ENCODE data around the gene BORCS5. TPM values are rescaled to one million over a fixed set of nuclear protein-coding genes. Genes with fewer than 3 reads are reported as not detected.

The BORCS5 gene
- total RNA-seq, 1 experiment from 2014 or later, result 17.7 TPM

- no peaks in the 10 kb centered on the region for H3K27me3 ChIP-seq (replicated peaks; ENCODE audit: insufficient read depth, low read depth, low read length, poor library complexity)
- H3K9me3 ChIP-seq (ENCODE audit: low read depth, low read length, poor library complexity, severe bottlenecking), result no peaks in the 10 kb centered on the region
- CTCF ChIA-PET, result no interaction called here
- no TSS peak for BruUV-seq (replicated peaks)
- POLR2A ChIA-PET (ENCODE audit: low non-redundant PET), result no interaction called here
- peaks cover 21% of the 10 kb centered on the region for H3K4me1 ChIP-seq (ENCODE audit: insufficient read depth, low read length, poor library complexity, severe bottlenecking)
- DNase-seq (ENCODE audit: low spot score), result no peak
- no peak overlapping the region for H3K4me3 ChIP-seq (ENCODE audit: low read depth, low read length, poor library complexity, severe bottlenecking)
- TF ChIP-seq EZH2 (IDR thresholded peaks at IDR 0.05; ENCODE audit: borderline replicate concordance, low read depth, low read length, poor library complexity, severe bottlenecking), result no peak
- TF ChIP-seq CTCF (conservative IDR thresholded peaks at IDR 0.05; ENCODE audit: low read depth, low read length), result no peak
- H3K36me3 ChIP-seq (ENCODE audit: insufficient read depth, low read length, poor library complexity, severe bottlenecking), result no peaks in the 10 kb centered on the region
- intact Hi-C loops (cut with micrococcal nuclease; ENCODE audit: unreplicated experiment), result no loop called here
- H3K27ac ChIP-seq (ENCODE audit: low read depth, low read length, poor library complexity, severe bottlenecking), result no peak overlapping the region
These were observed 20.4 kb upstream of the BORCS5 start for GRCh38 chr12:12336511-12336910.

- intact Hi-C loops (cut with micrococcal nuclease; ENCODE audit: unreplicated experiment), result no loop called here
- no peaks in the 10 kb centered on the region for H3K27me3 ChIP-seq (replicated peaks; ENCODE audit: insufficient read depth, low read depth, low read length, poor library complexity)
- H3K27ac ChIP-seq (ENCODE audit: low read depth, low read length, poor library complexity, severe bottlenecking), result no peak overlapping the region
- ChIA-PET CTCF (no interaction called here), POLR2A (ENCODE audit: low non-redundant PET) (no interaction called here)
- TF ChIP-seq EZH2 (IDR thresholded peaks at IDR 0.05; ENCODE audit: borderline replicate concordance, low read depth, low read length, poor library complexity, severe bottlenecking), result no peak
- no peak for TF ChIP-seq CTCF (conservative IDR thresholded peaks at IDR 0.05; ENCODE audit: low read depth, low read length)
- no TSS peak for BruUV-seq (replicated peaks)
- no peaks in the 10 kb centered on the region for H3K9me3 ChIP-seq (ENCODE audit: low read depth, low read length, poor library complexity, severe bottlenecking)
- H3K4me3 ChIP-seq (ENCODE audit: low read depth, low read length, poor library complexity, severe bottlenecking), result no peak overlapping the region
- no peaks in the 10 kb centered on the region for H3K36me3 ChIP-seq (ENCODE audit: insufficient read depth, low read length, poor library complexity, severe bottlenecking)
- no peak for DNase-seq (ENCODE audit: low spot score)
- peaks cover 12% of the 10 kb centered on the region for H3K4me1 ChIP-seq (ENCODE audit: insufficient read depth, low read length, poor library complexity, severe bottlenecking)
These were observed 18.2 kb upstream of the BORCS5 start for GRCh38 chr12:12338527-12339168.

- CTCF ChIA-PET, result interaction anchor here (0.6 to 1.0 kb wide), 3 partner anchors 67 to 862 kb away, joined by 3 read pairs; no protein-coding TSS in a partner anchor
- intact Hi-C loops (cut with micrococcal nuclease; ENCODE audit: unreplicated experiment), result no loop called here
- BruUV-seq (replicated peaks), result no TSS peak
- DNase-seq (ENCODE audit: low spot score), result peak; percentile 69
- Histone ChIP-seq H3K4me3 (ENCODE audit: low read depth, low read length, poor library complexity, severe bottlenecking) (peak within 1 kb of the TSS; percentile 65), H3K27me3 (replicated peaks; ENCODE audit: insufficient read depth, low read depth, low read length, poor library complexity) (no peaks in the 10 kb centered on the region), H3K4me1 (ENCODE audit: insufficient read depth, low read length, poor library complexity, severe bottlenecking) (no peaks in the 10 kb centered on the region), H3K9me3 (ENCODE audit: low read depth, low read length, poor library complexity, severe bottlenecking) (no peaks in the 10 kb centered on the region), H3K27ac (ENCODE audit: low read depth, low read length, poor library complexity, severe bottlenecking) (peak within 1 kb of the TSS; percentile 38), H3K36me3 (ENCODE audit: insufficient read depth, low read length, poor library complexity, severe bottlenecking) (no peaks in the 10 kb centered on the region)
- TF ChIP-seq EZH2 (IDR thresholded peaks at IDR 0.05; ENCODE audit: borderline replicate concordance, low read depth, low read length, poor library complexity, severe bottlenecking), result no peak
- TF ChIP-seq CTCF (conservative IDR thresholded peaks at IDR 0.05; ENCODE audit: low read depth, low read length), result peak; percentile 43
- POLR2A ChIA-PET (ENCODE audit: low non-redundant PET), result interaction anchor here (0.7 kb wide), 1 partner anchor 83 kb away, joined by 4 read pairs; the partner anchor contains the start of gene LRP6
These were observed 6.9 kb upstream of the BORCS5 start, which contains the start of gene MANSC1 for GRCh38 chr12:12349711-12350665. Gene MANSC1, minus strand, starts transcription at chr12:12350242. Its CDS starts 6,928 bp downstream, at chr12:12343314.

Measured in A673 (cell line).